DLD1 (cell line): ENCODE results near the gene ABCA1.

ENCODE experiments used
- in situ Hi-C: cut with HindIII; loops from 2 replicates; pipeline ENCODE4 v1.10.0; 2017; ENCODE audit warnings: low sequenced_read_pairs

ABCA1 gene

DNA sequence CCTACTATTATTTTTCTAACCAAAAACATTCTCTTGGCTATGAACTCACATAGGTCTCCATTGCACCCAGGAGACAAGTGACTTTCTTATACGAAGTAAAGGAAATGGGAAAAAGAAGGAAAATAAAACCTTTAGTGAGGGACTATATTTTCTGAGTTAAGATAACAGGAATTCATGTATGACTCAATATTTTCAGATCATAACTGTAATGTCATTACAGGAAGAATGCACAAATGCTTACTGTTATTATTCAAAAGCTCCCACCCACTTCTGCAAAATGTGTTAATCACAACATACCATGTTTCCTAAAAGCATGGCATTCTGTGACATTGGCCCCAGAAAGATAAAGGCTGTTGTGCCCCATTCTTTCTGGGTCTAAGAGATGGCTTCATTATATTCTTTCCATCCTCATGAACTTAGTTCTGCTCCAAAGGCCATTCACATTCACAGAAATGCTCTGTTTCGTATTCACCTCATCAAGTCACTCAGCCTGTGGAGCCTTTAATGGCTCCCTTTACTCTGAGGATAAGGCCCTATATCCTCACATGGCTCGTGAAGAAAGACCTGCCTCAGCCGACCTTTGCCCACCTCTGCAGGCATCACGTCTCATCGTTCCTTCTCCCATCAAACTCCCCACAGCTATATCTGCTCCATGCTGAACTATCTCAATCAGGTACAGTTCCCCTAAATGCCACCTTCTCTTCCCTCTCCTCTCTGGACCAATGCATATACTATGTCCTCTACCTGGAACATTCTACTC is 77.0 kb downstream of the ABCA1 start:
- in situ Hi-C loops, result no loop called here

- in situ Hi-C loops, result no loop called here
These were observed 78.9 kb downstream of the ABCA1 start for GRCh38 chr9:104849023-104849422.

DNA sequence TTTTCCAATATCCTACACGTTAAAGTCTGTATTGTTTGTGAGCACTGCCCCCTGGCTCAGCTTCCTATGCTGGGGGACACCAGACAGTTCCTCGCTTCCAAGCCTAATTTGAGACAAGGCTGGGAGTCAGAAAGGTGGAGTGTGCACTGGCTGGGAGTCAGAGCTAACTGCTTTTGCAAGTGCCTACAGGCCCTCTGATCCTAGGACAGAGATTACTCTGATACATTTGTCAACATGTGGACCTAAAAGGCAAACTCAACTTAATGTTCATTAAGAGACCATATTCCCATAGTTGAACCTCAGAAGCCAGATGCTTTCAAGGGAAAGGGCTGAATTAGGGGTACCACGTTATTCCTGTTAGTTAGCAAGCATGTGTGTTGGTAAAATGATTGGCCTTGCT is 83.2 kb downstream of the ABCA1 start:
- in situ Hi-C loops, result no loop called here

- in situ Hi-C loops, result no loop called here
These were observed 84.2 kb downstream of the ABCA1 start for GRCh38 chr9:104843644-104844240.

DNA sequence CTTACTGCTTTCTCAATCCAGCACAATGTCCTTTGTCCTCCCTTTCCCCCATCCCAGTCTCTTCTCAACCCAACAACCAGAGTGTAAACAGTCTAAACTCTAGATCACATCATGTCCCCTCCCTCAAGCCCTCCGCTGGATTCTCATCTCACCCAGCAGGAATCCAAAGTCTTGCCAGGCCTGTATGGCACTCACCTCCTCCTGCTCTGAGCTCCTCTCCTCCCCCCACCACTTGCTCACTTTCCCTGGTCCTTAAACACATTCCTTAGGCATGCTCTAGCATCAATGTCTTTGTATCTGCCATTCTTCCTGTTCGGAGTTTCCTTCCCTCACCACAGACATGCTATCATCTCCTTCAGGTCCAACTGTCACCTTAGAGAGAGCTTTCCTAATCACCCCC is 85.3 kb downstream of the ABCA1 start:
- in situ Hi-C loops, result no loop called here

GRCh38 chr9:104841601-104842141 is 86.3 kb downstream of the ABCA1 start:
- in situ Hi-C loops, result no loop called here

GRCh38 chr9:104838958-104839357 is 89.0 kb downstream of the ABCA1 start:
- in situ Hi-C loops, result no loop called here

DNA sequence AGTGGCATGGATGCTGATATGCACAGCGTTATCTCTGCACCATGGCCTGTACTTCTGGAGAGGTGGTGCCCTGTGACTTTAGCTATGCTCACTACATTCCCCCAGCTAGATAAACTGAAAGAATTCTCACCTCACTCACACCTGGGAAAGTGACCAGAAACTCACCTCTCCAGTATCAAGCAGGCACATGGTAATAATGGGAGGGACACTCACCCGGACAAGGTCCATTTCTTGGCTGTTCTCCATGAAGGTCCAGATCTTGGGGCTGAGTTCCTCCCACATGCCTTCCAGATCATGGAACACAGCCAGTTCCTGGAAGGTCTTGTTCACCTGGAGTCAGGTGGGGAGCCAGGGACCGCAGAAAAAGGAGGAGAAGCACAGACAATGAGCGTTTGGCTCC is 91.2 kb downstream of the ABCA1 start:
- in situ Hi-C loops, result no loop called here

DNA sequence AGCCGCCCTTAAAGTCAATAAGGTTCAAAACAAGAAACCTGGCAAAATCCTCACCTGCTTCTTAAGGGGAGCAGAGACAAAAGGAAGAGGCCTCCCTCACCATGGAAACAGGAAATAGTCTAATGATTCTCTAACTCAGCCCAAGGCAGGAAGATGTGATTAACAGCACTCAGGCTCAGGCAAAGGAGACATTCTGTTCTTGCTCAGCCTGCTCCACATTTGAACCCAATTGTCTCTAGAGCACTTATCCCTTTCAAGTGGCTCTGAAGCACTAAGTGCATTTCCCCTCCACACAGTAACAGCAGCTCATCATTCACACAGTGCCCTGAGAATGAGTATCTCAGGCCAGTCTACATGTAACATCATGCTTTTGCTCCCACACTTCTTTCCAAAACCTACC is 91.7 kb downstream of the ABCA1 start:
- in situ Hi-C loops, result no loop called here

- in situ Hi-C loops, result no loop called here
These were observed 92.8 kb downstream of the ABCA1 start for GRCh38 chr9:104835161-104835560.

DNA sequence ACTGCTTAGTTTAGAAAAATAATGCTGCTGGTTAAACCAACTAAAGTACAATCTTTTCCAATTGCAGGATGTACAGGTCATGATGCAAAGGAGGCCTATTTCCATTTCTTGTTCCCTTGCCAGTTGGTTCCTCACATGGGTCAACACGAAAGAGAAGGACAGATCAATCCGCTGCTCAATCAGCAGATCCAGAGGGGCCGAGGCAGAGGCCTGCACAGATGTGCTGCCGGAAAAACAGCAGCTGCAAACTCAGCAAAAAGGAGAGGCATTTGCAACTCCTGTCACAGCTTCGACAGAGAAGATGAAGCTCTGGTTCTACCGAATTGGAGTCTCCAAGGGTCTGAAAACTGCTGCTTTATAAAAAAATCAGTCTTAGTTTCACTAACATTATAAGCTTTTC is 94.3 kb downstream of the ABCA1 start:
- in situ Hi-C loops, result no loop called here

DNA sequence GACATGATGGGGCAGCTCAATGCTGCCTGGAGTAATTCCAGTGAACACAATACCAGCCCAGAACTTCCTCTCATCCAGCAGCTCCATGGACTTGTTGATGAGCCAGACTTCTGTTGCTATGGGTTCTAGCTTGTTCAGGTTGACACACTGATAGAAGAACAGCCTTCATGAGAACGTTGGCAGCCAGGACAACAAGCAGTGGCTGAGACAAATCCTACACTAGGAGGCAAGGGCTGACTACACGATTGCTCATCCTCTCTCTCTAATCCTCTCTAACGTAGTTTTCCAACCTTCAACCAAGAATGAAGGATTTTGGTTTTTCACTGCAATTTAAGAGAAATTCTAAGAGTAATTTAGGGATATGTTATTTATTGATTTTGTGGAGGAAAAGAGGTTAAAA is 96.3 kb downstream of the ABCA1 start:
- in situ Hi-C loops, result no loop called here

DNA sequence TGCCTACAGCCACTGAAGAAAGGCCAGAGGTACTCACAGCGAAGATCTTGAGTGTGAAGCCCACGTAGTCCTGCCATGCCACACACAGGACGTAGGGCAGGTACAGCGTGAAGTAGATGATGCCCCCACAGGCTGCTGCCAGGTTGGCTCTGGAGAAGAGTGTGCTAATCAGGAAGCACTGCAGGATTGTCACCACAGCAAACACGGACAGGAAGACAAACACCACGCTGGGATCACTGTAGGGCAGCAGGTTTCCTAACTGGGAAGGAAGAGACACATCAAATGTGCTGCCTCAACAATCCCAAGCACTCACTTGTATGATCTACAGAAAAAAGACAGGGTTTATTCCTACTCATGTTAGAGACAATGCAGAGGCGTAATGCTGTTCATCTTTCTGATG is 101.0 kb downstream of the ABCA1 start:
- in situ Hi-C loops, result no loop called here

DNA sequence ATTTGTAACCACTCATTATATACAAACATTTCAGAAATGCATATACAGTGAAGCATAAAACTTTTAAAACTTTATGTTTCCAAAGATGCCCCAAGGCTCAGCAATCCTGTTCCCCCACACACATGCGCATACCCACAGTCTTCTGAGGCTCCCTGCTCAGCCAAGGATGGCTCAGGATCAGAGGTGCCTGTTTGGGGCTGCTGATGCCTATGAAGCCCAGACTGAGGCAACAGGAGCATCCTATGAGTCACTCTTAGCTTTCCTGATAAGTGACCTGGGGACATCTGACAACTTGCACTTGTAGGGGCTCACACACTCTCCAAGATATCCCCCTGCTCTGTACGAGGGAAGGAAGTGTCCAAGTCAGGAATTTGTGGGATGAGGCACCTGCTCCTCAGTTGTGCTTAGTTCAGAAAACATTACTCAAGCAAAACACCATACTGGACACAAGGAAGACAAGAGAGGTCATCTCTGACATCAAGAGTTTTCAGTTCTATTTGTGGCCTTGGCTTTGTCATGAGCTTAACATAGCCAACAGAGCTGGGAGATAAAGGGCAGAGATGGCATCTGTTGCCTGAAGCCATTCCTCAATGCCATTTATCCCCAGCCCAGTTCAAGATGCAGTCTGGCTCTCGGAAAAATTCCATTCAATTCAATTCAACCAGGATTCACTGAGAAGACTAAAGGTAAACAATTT is 101.7 kb downstream of the ABCA1 start:
- in situ Hi-C loops, result no loop called here

DNA sequence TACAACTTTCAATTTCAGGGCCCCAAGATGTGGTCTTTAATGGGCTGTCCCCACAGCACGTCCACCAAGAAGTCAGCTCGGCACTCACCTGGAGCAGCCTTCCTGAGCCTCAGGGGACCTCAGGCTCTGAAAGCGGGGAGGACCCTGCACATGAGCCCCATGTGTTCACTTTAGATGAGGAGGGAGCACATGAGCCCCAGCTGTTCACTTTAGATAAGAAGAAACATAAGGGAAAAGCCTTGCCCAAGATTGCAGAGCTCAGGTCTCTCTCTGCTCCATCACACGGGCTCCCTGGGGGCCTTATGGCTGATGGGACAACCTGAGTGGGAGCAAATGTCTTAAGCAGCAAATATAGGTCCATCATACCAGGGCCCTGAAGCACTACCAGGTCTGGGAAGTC is 107.6 kb downstream of the ABCA1 start:
- in situ Hi-C loops, result no loop called here

DNA sequence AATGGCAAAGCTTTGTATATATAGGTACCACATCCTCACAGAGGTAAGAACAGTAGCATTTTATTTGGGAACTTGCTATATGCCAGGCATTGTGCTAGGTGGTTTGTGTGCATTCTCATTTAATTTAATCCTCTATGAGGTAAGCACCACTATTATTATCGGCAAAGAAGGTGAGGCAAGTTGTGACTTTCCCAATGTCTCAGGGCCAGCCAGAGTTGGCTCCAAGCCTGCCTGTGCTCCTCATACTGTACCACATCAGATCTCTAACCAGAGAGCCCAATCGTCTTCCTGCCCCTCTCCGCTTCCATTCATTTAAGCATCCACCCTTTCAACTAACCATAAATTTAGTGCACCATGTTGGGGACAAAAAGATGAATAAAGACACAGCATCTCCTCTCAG is 108.9 kb downstream of the ABCA1 start:
- in situ Hi-C loops, result no loop called here

GRCh38 chr9:104817437-104817836 is 110.5 kb downstream of the ABCA1 start:
- in situ Hi-C loops, result no loop called here

GRCh38 chr9:104815851-104816565 is 111.9 kb downstream of the ABCA1 start:
- in situ Hi-C loops, result no loop called here

DNA sequence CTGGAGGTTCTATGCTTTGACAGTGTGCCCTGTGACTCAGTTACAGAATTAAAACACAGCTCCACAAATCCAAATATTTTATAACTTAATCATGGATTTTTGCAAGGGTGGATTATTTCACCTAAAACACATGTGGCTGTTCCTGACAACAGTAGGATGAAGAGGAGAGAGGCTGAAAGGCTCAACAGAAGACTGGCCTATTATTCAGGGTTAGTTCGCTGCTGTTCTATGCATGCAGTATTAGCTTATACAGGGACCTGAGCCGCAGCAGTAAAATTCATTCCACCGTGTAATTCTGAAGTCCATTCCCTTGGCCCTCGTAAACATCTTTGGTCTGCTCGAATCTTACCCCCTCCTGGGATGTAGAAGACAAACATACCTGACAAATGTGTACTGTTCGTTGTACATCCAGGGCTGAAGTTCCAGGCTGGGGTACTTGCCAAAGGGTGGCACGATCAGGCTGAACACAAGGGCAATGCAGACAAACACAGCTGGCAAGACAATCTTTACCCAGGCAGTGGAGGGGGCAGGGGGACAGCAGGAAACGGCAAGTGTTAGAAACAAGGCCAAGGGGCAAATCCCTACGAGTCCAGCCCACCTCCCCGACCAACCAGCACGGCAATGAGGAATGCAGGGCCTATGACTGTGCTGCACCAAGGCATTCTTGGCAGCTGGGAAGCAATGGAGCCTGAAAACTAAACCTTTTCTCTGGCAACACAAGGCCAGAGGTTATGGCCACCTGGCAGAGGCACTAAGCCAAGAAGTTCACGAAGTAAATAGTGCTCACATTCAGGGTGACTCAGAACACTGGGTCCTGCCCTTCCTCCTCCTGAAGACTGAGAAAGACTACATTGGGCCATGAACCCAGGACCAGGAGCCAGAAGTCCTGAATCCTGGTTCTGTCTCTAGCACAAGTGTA is 117.3 kb downstream of the ABCA1 start:
- in situ Hi-C loops, result no loop called here

DNA sequence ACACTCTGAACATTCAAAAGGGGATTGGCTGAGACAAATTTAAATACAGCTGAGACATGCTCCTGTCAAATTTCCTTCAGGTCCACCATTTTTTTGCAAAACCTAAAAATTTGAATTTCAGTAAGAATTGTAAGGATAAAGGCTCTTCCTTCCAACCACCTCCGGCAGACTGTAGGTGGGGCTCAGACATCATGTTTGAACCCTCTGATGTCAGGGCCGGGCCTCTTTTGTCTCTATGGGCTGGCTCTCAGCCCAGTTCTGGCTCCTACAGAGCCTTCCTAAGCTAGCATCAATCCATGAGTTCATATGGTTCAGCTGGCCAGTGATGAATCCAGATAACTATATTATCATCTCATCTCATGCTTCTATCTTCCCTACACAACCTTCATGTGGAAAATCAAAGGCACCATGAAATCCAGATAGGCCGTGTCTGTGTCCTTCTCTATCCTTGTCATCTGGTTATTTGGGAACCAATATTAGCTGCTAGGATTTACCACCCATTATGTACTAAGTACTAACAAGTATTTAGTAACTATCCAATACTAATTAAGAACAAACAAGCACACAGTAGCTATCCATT is 119.8 kb downstream of the ABCA1 start:
- in situ Hi-C loops, result no loop called here
